ENCODE data around the gene RCC1.

DNA sequence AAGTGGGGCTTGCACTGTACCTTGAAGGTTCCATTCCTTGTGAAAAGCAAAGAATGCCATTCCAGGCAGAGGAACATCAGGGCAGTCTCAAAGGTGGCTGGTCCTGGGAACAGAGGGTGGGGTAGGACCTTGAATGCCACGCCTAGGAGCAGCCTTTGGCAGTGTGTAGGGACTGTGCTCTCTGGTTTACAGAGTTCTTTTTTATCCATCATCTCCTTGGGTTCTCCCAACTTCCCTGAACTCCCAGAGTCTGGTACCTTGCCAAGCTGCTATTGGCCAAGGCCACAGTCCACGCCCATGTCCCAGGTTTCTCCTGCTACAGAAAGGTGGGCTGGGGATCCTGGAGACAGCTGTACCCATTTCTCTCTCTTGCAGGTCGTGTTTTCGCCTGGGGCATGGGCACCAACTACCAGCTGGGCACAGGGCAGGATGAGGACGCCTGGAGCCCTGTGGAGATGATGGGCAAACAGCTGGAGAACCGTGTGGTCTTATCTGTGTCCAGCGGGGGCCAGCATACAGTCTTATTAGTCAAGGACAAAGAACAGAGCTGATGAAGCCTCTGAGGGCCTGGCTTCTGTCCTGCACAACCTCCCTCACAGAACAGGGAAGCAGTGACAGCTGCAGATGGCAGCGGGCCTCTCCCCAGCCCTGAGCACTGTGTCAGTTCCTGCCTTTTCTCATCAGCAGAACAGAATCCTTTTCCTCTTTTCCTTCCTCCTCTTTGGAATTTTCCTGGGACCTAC is 31.8 kb downstream of the RCC1 start:
- no peak for TF ChIP-seq CTCF (IDR thresholded peaks at IDR 0.05; ENCODE audit: borderline replicate concordance, extremely low read depth, low read length, poor library complexity, severe bottlenecking)
- no peak for TF ChIP-seq EZH2 (IDR thresholded peaks at IDR 0.05; ENCODE audit: borderline replicate concordance, low read depth, low read length, severe bottlenecking)
